Activated T-helper 2 cell treated with anti-CD3 and anti-CD28 coated beads, Interferon-gamma antibody, Interleukin-2, Interleukin-4, amounts not matched to agents 10 μg/mL and 5 μg/mL and 100 μg/mL, durations not matched to agents 14 hours and 24 hours and 36 hours (primary cell): ENCODE measurements around the gene METRN. TPM values are rescaled to one million over a fixed set of nuclear protein-coding genes. Genes with fewer than 3 reads are reported as not detected.
"Not testable (repeated sequence)": the region's sequence is repeated elsewhere in the genome, so short reads cannot be mapped to it uniquely, and the experiment has no call there.

Experiments
- DNase-seq: peaks from one replicate; pipeline ENCODE4 v3.0.0; 2021; ENCODE audit warnings: low spot score
- H3K27ac Mint-ChIP-seq: one replicate; pipeline ENCODE4 v1.8.0; 2021; ENCODE audit warnings: mixed read lengths
- H3K27me3 Mint-ChIP-seq: one replicate; pipeline ENCODE4 v1.8.0; 2021; ENCODE audit warnings: low read depth, mixed read lengths
- H3K36me3 Mint-ChIP-seq: one replicate; pipeline ENCODE4 v1.8.0; 2021; ENCODE audit warnings: low read depth, mixed read lengths
- H3K4me1 Mint-ChIP-seq: one replicate; pipeline ENCODE4 v1.8.0; 2021; ENCODE audit warnings: low read depth, mixed read lengths
- H3K4me3 Mint-ChIP-seq: one replicate; pipeline ENCODE4 v1.8.0; 2021; ENCODE audit warnings: low read depth, mild to moderate bottlenecking, moderate library complexity, mixed read lengths
- H3K9me3 Mint-ChIP-seq: one replicate; pipeline ENCODE4 v1.8.0; 2021; ENCODE audit warnings: mixed read lengths
- intact Hi-C: fragments of 100-400 bp; cut with micrococcal nuclease; formaldehyde crosslinking; loops from one replicate; pipeline ENCODE4 v1.15.1; 2023
- total RNA-seq: library from RNA; stranded (reverse); gene quantifications from 2 replicates; pipeline ENCODE4 v1.2.3, GENCODE V29; 2022

Gene METRN
- total RNA-seq, 1 donor from 2014 or later = 30.0 TPM

- Mint-ChIP-seq H3K9me3 (no peaks in the 10 kb centered on the region), H3K27ac (no peak overlapping the region), H3K4me3 (peak overlapping the region; percentile 79), H3K4me1 (peaks cover 17% of the 10 kb centered on the region), H3K27me3 (no peaks in the 10 kb centered on the region), H3K36me3 (peaks cover 25% of the 10 kb centered on the region)
- intact Hi-C loops = loop anchor here (5.0 kb wide), 1 partner anchor 47 kb away; the partner anchor contains the start of genes CHTF18 and RPUSD1
- DNase-seq = no peak
Observed at GRCh38 chr16:739560-740458, 24.9 kb downstream of the METRN start.

- Mint-ChIP-seq H3K27ac (peak overlapping the region; percentile 52), H3K36me3 (peaks cover 21% of the 10 kb centered on the region), H3K4me3 (peak overlapping the region; percentile 79), H3K27me3 (no peaks in the 10 kb centered on the region), H3K9me3 (no peaks in the 10 kb centered on the region), H3K4me1 (peaks cover 15% of the 10 kb centered on the region)
- no peak for DNase-seq
- intact Hi-C loops = loop anchor here (5.0 kb wide), 1 partner anchor 47 kb away; the partner anchor contains the start of genes CHTF18 and RPUSD1
Observed at GRCh38 chr16:740459-740763, 25.5 kb downstream of the METRN start.

GRCh38 chr16:740764-741505 lies 26.0 kb downstream of the METRN start, which contains the start of gene CIAO3:
Gene CIAO3, minus strand, starts transcription at chr16:740997. Its CDS starts 12 bp downstream, at chr16:740985.
- Mint-ChIP-seq H3K27ac (peak within 1 kb of the TSS; percentile 62), H3K4me3 (peak within 1 kb of the TSS; percentile 79), H3K27me3 (no peaks in the 10 kb centered on the region), H3K4me1 (peaks cover 11% of the 10 kb centered on the region), H3K9me3 (no peaks in the 10 kb centered on the region), H3K36me3 (peaks cover 16% of the 10 kb centered on the region)
- intact Hi-C loops = loop anchor here (1.0 to 5.0 kb wide), 2 partner anchors 21 to 46 kb away; partner anchors contain the start of genes CHTF18 and RPUSD1
- DNase-seq = peak; percentile 91

- intact Hi-C loops = loop anchor here (1.0 to 5.0 kb wide), 2 partner anchors 22 to 45 kb away; partner anchors contain the start of genes CHTF18 and RPUSD1
- DNase-seq = no peak
- Mint-ChIP-seq H3K9me3 (no peaks in the 10 kb centered on the region), H3K27ac (no peak overlapping the region), H3K36me3 (peaks cover 10% of the 10 kb centered on the region), H3K4me1 (peaks cover 7% of the 10 kb centered on the region), H3K27me3 (no peaks in the 10 kb centered on the region), H3K4me3 (peak overlapping the region; percentile 26)
Observed at GRCh38 chr16:741986-742629, 27.2 kb downstream of the METRN start.

- intact Hi-C loops = loop anchor here (5.0 kb wide), 1 partner anchor 44 kb away; the partner anchor contains the start of genes CHTF18 and RPUSD1
- not testable (repeated sequence) for H3K27me3 Mint-ChIP-seq
Observed at GRCh38 chr16:742894-743293, 28.0 kb downstream of the METRN start.

GRCh38 chr16:743794-744500 lies 29.0 kb downstream of the METRN start:
- no peak for DNase-seq
- intact Hi-C loops = loop anchor here (5.0 kb wide), 1 partner anchor 43 kb away; the partner anchor contains the start of genes CHTF18 and RPUSD1
- H3K4me3 Mint-ChIP-seq = no peak overlapping the region

More at GRCh38 chr16:742894-743293, 28.0 kb downstream of the METRN start:
- H3K27ac Mint-ChIP-seq, H3K36me3 Mint-ChIP-seq, H3K9me3 Mint-ChIP-seq, DNase-seq, H3K4me1 Mint-ChIP-seq, H3K4me3 Mint-ChIP-seq: not testable (repeated sequence)

GRCh38 chr16:745739-746138 lies 30.8 kb downstream of the METRN start:
- Mint-ChIP-seq H3K9me3 (no peaks in the 10 kb centered on the region), H3K27me3 (no peaks in the 10 kb centered on the region), H3K4me3 (no peak overlapping the region), H3K4me1 (no peaks in the 10 kb centered on the region), H3K36me3 (no peaks in the 10 kb centered on the region), H3K27ac (no peak overlapping the region)
- intact Hi-C loops = no loop called here
- DNase-seq = no peak

More at GRCh38 chr16:743794-744500, 29.0 kb downstream of the METRN start:
- Mint-ChIP-seq H3K27me3 (no peaks in the 10 kb centered on the region), H3K36me3 (no peaks in the 10 kb centered on the region), H3K4me1 (peaks cover 2% of the 10 kb centered on the region), H3K9me3 (no peaks in the 10 kb centered on the region), H3K27ac (no peak overlapping the region)

GRCh38 chr16:746637-747036 lies 31.7 kb downstream of the METRN start:
- Mint-ChIP-seq H3K4me1 (no peaks in the 10 kb centered on the region), H3K27me3 (no peaks in the 10 kb centered on the region), H3K4me3 (no peak overlapping the region), H3K27ac (no peak overlapping the region), H3K36me3 (no peaks in the 10 kb centered on the region), H3K9me3 (no peaks in the 10 kb centered on the region)
- intact Hi-C loops = no loop called here
- DNase-seq = no peak

- Mint-ChIP-seq H3K27ac (no peak overlapping the region), H3K4me1 (no peaks in the 10 kb centered on the region), H3K36me3 (no peaks in the 10 kb centered on the region), H3K9me3 (no peaks in the 10 kb centered on the region), H3K27me3 (no peaks in the 10 kb centered on the region), H3K4me3 (no peak overlapping the region)
- intact Hi-C loops = no loop called here
- DNase-seq = no peak
Observed at GRCh38 chr16:747978-748746, 33.2 kb downstream of the METRN start.

- no peaks in the 10 kb centered on the region for H3K9me3 Mint-ChIP-seq
Observed at GRCh38 chr16:749010-749409, 34.1 kb downstream of the METRN start.

GRCh38 chr16:750485-750884 lies 35.6 kb downstream of the METRN start:
- H3K4me3 Mint-ChIP-seq = no peak overlapping the region
- intact Hi-C loops = no loop called here
- H3K9me3 Mint-ChIP-seq = no peaks in the 10 kb centered on the region
- no peaks in the 10 kb centered on the region for H3K4me1 Mint-ChIP-seq
- no peak for DNase-seq
- H3K27me3 Mint-ChIP-seq = no peaks in the 10 kb centered on the region
- H3K36me3 Mint-ChIP-seq = no peaks in the 10 kb centered on the region
- H3K27ac Mint-ChIP-seq = no peak overlapping the region

More at GRCh38 chr16:749010-749409, 34.1 kb downstream of the METRN start:
- Mint-ChIP-seq H3K27ac (no peak overlapping the region), H3K27me3 (no peaks in the 10 kb centered on the region), H3K4me1 (no peaks in the 10 kb centered on the region), H3K36me3 (no peaks in the 10 kb centered on the region), H3K4me3 (no peak overlapping the region)
- no peak for DNase-seq
- intact Hi-C loops = no loop called here
